Endodermal cell (in vitro differentiated cells): ENCODE data around the gene YIF1B. TPM values are rescaled to one million over a fixed set of nuclear protein-coding genes. Genes with fewer than 3 reads are reported as not detected.

Source experiments
- DNase-seq: peaks from one replicate; pipeline ENCODE4 v3.0.0-alpha.2; 2017
- H3K27ac ChIP-seq: 2 replicates; pipeline ENCODE4 v1.5.1; 2013; ENCODE audit warnings: mild to moderate bottlenecking, low read depth, low read length, moderate library complexity
- H3K27me3 ChIP-seq: 2 replicates; pipeline ENCODE4 v1.6.1; 2013; ENCODE audit warnings: mild to moderate bottlenecking, low read length, moderate library complexity; ENCODE audit not compliant: insufficient read depth, control insufficient read depth, poor library complexity, severe bottlenecking
- H3K36me3 ChIP-seq: 2 replicates; pipeline ENCODE4 v1.7.0; 2013; ENCODE audit warnings: mild to moderate bottlenecking, low read length, moderate library complexity; ENCODE audit not compliant: control insufficient read depth, insufficient read depth
- H3K4me1 ChIP-seq: one replicate; pipeline ENCODE4 v1.7.0; 2013; ENCODE audit warnings: low read length; ENCODE audit not compliant: control insufficient read depth, insufficient read depth
- H3K4me3 ChIP-seq: 2 replicates; pipeline ENCODE4 v1.5.1; 2013; ENCODE audit warnings: mild to moderate bottlenecking, low read length, moderate library complexity
- H3K9ac ChIP-seq: 2 replicates; pipeline ENCODE4 v1.6.1; 2013; ENCODE audit warnings: mild to moderate bottlenecking, low read length, moderate library complexity; ENCODE audit not compliant: poor library complexity, severe bottlenecking; ENCODE audit errors: extremely low read depth
- H3K9me3 ChIP-seq: 2 replicates; pipeline ENCODE4 v1.6.1; 2013; ENCODE audit warnings: mild to moderate bottlenecking, low read length, moderate library complexity; ENCODE audit not compliant: control insufficient read depth
- H3K27ac Mint-ChIP-seq: 2 replicates; pipeline ENCODE4 v1.8.0; 2020; ENCODE audit warnings: mixed read lengths
- H3K27me3 Mint-ChIP-seq: 2 replicates; pipeline ENCODE4 v1.8.0; 2021; ENCODE audit warnings: mild to moderate bottlenecking, mixed read lengths; ENCODE audit not compliant: insufficient read depth
- H3K36me3 Mint-ChIP-seq: 2 replicates; pipeline ENCODE4 v1.8.0; 2020; ENCODE audit warnings: low read depth, mixed read lengths
- H3K4me1 Mint-ChIP-seq: 2 replicates; pipeline ENCODE4 v1.8.0; 2020; ENCODE audit warnings: mixed read lengths
- H3K4me3 Mint-ChIP-seq: 2 replicates; pipeline ENCODE4 v1.8.0; 2020; ENCODE audit warnings: mild to moderate bottlenecking, moderate library complexity, mixed read lengths
- H3K9me3 Mint-ChIP-seq: 2 replicates; pipeline ENCODE4 v1.8.0; 2020; ENCODE audit warnings: mild to moderate bottlenecking, mixed read lengths
- WGBS, 2 experiments: methylation state at CpG; one replicate each; pipeline versions ENCODE4 v1.1.5 to v1.1.7; 2013; ENCODE audit warnings: missing lambda C conversion rate in 2 of 2, mixed read lengths in 1 of 2; ENCODE audit not compliant: insufficient coverage in 1 of 2, insufficient read length in 1 of 2; 5-methylcytosine and 5-hydroxymethylcytosine counted together
- total RNA-seq, 2 donors: library from RNA; stranded (reverse); fragmentation: NEBNext Ultra II Directional in 1 of 2; extraction: Animal tissue kit (Norgen Biotek cat#: 25700) in 1 of 2; gene quantifications; 2 replicates in 1 of 2; 3 replicates in 1 of 2; pipeline ENCODE4 v1.2.1, GENCODE V29; 2021
- TF ChIP-seq, protein P1 (sequence below): fragments of 200-600 bp; sonication (generic); conservative IDR thresholded peaks from 2 replicates; pipeline ENCODE4 v1.5.0; 2021; ENCODE audit warnings: antibody characterized with exemption, mild to moderate bottlenecking

Gene YIF1B
- total RNA-seq, 2 donors from 2014 or later, result 68.6 to 74.6 TPM

DNA sequence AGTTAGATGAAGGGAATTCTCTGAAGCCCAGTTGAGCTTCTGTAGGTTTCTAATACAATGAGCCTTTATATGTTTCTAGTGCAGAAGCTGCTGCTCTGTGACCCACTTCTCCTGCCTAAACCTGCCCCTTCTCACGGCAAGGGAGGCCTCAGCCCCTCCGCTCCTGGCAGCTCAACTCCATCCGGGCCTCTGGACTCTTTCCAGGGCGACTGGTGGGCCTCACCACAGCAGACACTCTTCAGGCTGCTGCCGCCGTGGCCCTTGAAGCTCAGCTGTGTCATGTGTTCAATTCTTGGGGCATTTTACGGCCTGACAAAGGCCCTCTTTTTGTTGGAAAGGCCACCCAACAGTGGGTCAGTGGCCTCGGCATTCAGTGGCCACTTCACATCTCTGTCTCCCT, 21.7 kb downstream of the YIF1B start:
- Mint-ChIP-seq H3K27me3 (no peaks in the 10 kb centered on the region), H3K27ac (peak overlapping the region; percentile 44), H3K36me3 (peaks cover 47% of the 10 kb centered on the region), H3K4me1 (no peaks in the 10 kb centered on the region), H3K4me3 (no peak overlapping the region), H3K9me3 (peaks cover 5% of the 10 kb centered on the region)
- no peak overlapping the region for H3K4me3 ChIP-seq
- no peak overlapping the region for H3K9ac ChIP-seq
- WGBS, 2 experiments, result 92 to 95% methylated on average over 7 to 8 of the region's 8 CpGs
- no peaks in the 10 kb centered on the region for H3K27me3 ChIP-seq
- peaks cover 42% of the 10 kb centered on the region for H3K36me3 ChIP-seq
- TF ChIP-seq, protein P1, sequence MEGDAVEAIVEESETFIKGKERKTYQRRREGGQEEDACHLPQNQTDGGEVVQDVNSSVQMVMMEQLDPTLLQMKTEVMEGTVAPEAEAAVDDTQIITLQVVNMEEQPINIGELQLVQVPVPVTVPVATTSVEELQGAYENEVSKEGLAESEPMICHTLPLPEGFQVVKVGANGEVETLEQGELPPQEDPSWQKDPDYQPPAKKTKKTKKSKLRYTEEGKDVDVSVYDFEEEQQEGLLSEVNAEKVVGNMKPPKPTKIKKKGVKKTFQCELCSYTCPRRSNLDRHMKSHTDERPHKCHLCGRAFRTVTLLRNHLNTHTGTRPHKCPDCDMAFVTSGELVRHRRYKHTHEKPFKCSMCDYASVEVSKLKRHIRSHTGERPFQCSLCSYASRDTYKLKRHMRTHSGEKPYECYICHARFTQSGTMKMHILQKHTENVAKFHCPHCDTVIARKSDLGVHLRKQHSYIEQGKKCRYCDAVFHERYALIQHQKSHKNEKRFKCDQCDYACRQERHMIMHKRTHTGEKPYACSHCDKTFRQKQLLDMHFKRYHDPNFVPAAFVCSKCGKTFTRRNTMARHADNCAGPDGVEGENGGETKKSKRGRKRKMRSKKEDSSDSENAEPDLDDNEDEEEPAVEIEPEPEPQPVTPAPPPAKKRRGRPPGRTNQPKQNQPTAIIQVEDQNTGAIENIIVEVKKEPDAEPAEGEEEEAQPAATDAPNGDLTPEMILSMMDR, result no peak
- no peak for DNase-seq
- H3K27ac ChIP-seq, result no peak overlapping the region
- no peaks in the 10 kb centered on the region for H3K4me1 ChIP-seq
- H3K9me3 ChIP-seq, result no peaks in the 10 kb centered on the region

DNA sequence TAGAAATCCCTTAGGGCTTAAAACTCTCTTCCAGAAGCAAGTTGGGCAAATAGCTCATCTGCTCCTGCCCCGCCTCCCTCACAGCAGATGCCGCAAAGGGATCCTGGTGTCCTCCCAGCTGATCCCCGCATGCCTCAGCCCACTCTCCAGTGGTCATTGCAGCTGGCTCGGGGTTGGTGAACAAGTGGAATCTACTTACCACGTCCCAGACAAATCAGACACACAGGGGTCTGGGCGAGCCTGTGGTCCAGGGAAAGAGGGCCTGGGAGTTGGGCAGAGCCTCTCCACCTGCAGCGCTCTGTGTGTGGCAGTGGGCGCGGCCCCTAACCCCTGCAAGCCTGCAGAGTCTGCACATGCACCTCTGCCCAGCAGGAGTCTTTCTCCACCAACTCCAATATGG, 22.5 kb downstream of the YIF1B start:
- peaks cover 52% of the 10 kb centered on the region for H3K36me3 Mint-ChIP-seq
- 95 to 96% methylated on average over 7 to 9 of the region's 9 CpGs for WGBS, 2 experiments
- no peaks in the 10 kb centered on the region for H3K27me3 Mint-ChIP-seq
- Histone ChIP-seq H3K4me1 (no peaks in the 10 kb centered on the region), H3K27ac (no peak overlapping the region), H3K9ac (no peak overlapping the region), H3K27me3 (no peaks in the 10 kb centered on the region), H3K36me3 (peaks cover 50% of the 10 kb centered on the region), H3K9me3 (no peaks in the 10 kb centered on the region), H3K4me3 (no peak overlapping the region)
- no peak for DNase-seq
- peaks cover 5% of the 10 kb centered on the region for H3K9me3 Mint-ChIP-seq
- TF ChIP-seq, protein P1, result no peak
- H3K4me1 Mint-ChIP-seq, result no peaks in the 10 kb centered on the region
- no peak overlapping the region for H3K27ac Mint-ChIP-seq
- H3K4me3 Mint-ChIP-seq, result no peak overlapping the region

GRCh38 chr19:38291855-38292254, 23.9 kb downstream of the YIF1B start:
- no peaks in the 10 kb centered on the region for H3K27me3 Mint-ChIP-seq
- WGBS, 2 experiments, result 94 to 97% methylated on average over 11 to 15 of the region's 15 CpGs
- peaks cover 2% of the 10 kb centered on the region for H3K9me3 Mint-ChIP-seq
- Histone ChIP-seq H3K27ac (no peak overlapping the region), H3K9ac (no peak overlapping the region), H3K36me3 (peaks cover 58% of the 10 kb centered on the region), H3K27me3 (no peaks in the 10 kb centered on the region), H3K4me3 (no peak overlapping the region), H3K9me3 (no peaks in the 10 kb centered on the region), H3K4me1 (no peaks in the 10 kb centered on the region)
- peaks cover 64% of the 10 kb centered on the region for H3K36me3 Mint-ChIP-seq
- no peaks in the 10 kb centered on the region for H3K4me1 Mint-ChIP-seq
- no peak for DNase-seq
- TF ChIP-seq, protein P1, result no peak
- H3K27ac Mint-ChIP-seq, result no peak overlapping the region
- no peak overlapping the region for H3K4me3 Mint-ChIP-seq
